HG03196 (cell line): ENCODE measurements around the gene SWSAP1.
"Not testable (repeated sequence)": the region's sequence is repeated elsewhere in the genome, so short reads cannot be mapped to it uniquely, and the experiment has no call there.

Experiments used
- ATAC-seq: cut with Tn5 transposase; IDR thresholded peaks from one replicate; pipeline ENCODE4 v1.9.1; 2021; ENCODE audit not compliant: unreplicated experiment

SWSAP1 gene

DNA sequence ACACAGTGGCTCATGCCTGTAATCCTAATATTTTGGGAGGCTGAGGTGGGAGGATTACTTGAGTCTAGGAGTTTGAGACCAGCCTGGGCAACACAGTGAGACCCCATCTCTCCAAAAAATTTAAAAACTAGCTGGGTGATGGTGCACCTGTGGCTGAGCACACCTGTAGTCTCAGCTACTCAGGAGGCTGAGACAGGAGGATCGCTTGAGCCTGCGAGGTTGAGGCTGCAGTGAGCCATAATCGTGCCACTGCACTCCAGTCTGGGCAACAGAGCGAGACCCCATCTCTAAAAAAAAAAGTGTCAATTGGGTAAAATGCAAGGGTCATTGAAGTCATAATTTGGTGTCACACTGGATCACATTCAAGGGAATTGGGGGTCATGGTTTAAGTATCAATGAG lies 20.4 kb upstream of the SWSAP1 start:
- not testable (repeated sequence) for ATAC-seq

DNA sequence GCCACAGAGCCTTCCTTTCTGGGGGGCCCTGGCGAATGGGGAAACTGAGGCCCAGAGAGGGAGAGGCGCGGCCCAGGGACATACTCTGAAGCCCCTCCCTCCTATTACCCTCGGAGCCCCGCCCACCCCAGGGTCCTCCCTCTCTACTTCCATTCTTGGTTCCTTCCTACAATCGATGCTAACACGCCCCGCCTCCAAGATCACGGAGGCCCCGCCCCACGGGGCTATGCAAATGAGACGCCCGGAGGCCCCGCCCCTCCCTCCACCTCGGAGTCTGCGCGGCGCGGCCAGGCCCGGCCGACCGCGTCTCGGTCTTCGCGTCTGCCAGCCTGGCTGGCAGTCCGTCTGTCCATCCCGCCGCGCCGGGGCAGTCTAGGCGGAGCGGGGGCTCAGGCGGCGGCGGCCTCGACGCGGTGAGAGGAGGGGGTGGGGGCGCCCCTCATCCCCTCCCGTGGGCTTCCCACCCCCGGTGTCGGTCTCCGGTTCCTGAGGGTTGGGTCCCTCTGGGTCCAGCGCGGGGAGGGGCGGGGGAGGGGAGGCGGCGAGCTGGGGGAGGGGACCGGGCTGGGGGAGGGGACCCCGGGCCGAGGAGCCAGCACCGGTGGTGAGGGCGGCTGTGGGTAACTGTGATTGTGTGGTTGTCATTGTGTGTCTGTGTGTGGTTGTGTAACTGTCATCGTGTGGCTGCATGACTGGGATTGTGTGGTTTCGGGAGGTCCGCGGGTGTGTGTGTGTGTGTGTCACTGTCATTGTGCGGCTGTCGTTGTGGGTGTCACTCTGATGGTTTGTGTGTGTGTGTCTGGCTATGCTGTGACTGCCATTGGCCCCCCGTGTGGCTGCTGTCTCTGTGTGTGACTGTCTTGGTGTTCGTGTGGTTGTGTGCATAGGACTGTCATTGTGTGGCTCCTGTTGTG lies 19.0 kb upstream of the SWSAP1 start, which contains the start of gene PLPPR2:
Gene PLPPR2 (plus strand): TSS at position 273 of the 914 bp plus-strand sequence. CDS start 2,242 bp downstream, outside the sequence.
- no peak for ATAC-seq

DNA sequence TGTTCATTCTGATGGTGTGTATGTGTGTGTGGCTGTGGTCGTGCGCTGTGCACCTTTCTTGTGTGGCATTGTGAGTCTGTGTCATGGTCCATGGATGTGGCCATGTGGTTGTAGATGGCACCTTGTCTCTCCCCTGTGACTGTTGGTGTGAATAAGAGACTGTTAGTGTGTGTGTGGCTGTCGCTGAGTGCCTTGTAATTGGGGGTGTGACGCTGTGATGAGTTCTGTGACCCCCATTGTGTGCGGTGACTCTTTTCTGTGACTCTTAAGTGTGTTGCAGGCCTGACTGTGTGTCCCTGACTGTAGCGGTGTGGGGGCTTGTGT lies 18.4 kb upstream of the SWSAP1 start:
- ATAC-seq: no peak

DNA sequence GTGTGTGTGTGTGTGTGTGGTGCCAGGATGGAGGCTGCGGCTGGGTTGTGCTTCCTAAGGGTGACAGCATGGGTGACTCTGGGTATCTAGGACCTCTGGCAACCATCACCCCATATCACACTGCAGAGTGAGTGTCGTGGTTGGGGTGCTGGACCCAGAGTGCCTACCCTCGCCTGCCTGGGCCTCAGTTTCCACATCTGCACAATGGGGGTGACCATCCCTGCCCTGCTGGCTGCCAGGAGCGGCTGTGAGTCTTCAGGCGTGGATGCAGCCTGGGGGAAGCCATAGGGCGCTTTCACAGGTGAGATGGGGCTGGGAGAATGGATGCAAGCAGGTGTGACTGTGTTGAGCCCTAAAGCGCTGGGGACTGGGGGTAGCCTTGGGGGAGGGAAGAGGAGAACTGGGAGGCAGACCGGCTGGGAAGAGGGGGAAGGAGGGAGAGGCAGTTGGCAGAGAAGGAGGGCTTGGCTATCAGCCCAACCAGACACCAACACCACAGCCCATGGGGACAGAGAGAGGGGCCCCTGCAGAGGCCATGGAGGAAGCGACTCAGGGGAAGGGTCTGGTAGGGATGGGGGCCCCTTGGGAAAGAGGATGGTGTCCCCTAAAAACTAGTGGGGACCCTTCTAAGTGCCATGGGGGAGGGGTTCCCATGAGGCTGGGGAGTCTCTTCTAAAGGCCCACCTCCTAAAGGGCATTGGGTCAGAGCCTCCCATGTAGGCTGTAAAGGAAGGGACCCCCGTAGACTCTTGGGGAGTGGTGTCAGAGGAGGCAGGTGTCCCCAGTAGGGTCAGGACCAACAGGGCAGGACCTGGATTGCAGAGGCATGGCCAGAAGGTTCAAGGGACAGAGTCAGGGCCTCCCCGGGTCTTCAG lies 17.6 kb upstream of the SWSAP1 start:
- ATAC-seq: no peak

GRCh38 chr19:11359421-11359820 lies 15.0 kb upstream of the SWSAP1 start:
- no peak for ATAC-seq

- ATAC-seq: no peak
These were observed 13.3 kb upstream of the SWSAP1 start for GRCh38 chr19:11361037-11361770.

DNA sequence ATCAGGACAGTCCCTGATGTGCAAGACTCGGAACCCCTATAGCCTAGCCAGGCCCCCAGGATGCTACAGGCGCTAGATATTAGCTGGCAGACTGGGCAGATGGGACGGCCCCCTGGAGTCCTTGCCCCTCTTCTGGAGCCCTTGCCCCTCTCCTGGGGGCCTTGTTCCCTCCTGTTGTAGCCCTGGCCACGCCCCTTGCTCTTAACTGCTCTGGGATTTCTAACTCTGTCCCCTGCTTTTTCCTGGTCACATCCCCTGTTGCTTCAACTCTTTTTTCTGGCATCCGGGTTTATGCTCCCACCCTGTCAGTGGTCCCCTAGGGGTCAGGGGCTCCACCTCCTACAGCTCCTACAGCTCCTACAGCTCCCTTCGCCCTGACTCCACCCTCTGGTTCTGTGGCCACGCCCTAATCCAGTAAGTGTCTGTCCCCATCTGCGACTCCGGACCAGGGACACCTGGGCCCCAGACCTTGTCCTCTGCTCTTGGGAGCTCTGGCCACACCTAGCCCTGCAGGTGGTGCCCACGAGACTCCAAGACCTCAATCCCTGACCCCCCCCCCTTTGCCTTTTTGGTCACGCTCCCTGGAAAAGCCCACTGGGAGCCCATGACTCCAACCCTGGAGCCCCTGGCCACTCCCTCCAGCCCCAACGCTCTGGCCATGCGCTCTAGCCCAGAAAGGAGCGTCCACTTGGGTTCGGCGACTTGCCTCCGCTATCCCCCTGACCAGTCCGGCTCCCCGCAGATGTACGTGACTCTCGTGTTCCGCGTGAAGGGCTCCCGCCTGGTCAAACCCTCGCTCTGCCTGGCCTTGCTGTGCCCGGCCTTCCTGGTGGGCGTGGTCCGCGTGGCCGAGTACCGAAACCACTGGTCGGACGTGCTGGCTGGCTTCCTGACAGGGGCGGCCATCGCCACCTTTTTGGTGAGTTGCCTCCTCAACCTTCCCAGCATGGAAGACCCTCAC lies 12.4 kb upstream of the SWSAP1 start:
- ATAC-seq: no peak

GRCh38 chr19:11363881-11364280 lies 10.6 kb upstream of the SWSAP1 start:
- ATAC-seq: no peak

DNA sequence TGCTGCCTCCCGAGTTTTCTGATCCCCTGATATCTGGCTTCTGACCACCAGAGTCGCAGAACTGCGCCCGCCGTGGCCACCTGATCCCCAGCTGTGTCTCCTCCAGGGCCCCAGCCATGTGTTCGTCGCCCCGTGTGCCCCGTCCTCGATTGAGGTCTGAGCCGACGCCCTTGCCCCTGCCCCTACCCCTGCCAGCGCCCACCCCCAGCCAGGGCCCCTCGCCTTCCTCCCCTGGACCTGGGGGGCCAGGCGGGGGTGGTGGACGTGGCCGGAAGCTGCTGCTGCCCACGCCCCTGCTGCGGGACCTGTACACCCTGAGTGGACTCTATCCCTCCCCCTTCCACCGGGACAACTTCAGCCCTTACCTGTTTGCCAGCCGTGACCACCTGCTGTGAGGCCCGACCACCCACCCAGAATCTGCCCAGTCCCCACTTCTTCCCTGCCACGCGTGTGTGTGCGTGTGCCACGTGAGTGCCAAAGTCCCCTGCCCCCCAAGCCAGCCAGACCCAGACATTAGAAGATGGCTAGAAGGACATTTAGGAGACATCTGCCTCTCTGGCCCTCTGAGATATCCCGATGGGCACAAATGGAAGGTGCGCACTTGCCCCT lies 10.1 kb upstream of the SWSAP1 start:
- ATAC-seq: no peak

DNA sequence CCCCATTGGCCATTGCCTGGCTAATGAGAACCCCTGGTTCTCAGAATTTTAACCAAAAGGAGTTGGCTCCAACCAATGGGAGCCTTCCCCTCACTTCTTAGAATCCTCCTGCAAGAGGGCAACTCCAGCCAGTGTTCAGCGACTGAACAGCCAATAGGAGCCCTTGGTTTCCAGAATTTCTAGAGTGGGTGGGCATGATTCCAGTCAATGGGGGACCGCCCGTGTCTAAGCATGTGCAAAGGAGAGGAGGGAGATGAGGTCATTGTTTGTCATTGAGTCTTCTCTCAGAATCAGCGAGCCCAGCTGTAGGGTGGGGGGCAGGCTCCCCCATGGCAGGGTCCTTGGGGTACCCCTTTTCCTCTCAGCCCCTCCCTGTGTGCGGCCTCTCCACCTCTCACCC lies 9.5 kb upstream of the SWSAP1 start:
- no peak for ATAC-seq

- ATAC-seq: no peak
These were observed 8.8 kb upstream of the SWSAP1 start for GRCh38 chr19:11365557-11366117.

DNA sequence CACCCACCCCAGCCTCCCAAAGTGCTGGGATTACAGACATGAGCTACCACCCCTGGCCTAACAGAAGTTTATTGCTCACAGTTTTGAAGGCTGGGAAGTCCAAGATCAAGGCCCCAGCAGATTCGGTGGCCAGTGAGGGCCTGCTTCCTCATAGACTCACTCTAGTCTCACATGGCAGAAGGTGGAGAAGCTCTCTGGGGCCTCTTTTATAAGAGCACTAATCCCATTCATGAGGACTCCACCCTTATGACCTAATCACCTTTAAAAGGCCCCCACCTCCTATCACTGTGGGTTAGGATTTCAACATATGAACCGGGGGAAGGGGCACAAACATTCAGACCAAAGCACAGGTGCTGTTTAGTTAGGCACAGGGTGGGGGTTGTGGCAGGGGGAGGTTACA lies 6.9 kb upstream of the SWSAP1 start:
- no peak for ATAC-seq

DNA sequence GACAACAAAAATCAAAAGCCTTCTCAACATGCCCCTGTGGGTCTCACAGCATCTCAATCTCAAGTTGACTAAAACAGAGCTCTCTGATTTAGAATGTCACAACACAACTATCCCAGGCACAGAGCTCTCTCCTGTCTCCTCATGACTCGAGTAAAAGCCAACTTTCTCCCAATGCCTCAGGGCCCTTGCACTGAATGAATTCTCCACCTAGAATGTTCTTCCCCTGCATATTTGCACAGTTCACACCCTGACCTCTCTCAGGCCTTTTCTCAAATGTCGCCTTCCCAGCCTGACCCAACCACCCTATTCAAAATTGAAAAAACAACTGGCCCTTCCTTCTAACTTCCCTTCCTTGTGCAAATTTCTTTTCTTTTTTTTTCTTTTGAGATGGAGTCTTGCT lies 3.7 kb upstream of the SWSAP1 start:
- no peak for ATAC-seq

GRCh38 chr19:11373166-11373884 lies 1.1 kb upstream of the SWSAP1 start:
- no peak for ATAC-seq

GRCh38 chr19:11373885-11374432 lies 507 bp upstream of the SWSAP1 start:
- no peak for ATAC-seq

DNA sequence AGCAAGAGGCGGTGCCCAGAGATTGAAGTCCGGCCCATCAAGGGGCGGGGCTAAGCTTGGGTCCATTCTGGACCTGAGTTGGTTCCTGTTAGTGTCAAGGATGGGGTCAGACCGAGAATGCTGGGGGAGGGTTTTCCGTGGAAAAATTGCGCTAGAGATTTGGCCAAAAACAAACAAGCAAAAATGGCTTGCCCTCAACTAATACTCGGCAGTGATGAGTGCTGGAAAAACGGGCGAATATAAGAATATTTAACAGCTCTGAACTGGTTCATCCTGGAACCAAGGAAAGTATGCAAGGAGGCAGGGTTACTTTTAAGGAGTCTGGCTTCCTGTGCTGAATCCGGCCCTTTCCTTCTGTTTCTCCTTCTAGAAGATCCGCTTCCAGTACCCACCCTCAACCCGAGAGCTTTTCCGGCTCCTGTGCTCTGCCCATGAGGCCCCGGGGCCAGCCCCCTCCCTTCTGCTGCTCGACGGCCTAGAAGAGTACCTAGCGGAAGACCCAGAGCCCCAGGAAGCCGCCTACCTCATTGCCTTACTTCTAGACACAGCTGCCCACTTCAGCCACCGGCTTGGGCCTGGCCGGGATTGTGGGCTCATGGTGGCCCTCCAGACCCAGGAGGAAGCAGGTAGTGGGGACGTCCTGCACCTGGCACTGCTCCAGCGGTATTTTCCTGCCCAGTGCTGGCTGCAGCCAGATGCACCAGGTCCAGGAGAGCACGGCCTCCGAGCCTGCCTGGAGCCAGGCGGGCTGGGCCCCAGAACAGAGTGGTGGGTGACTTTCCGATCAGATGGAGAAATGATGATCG lies 880 bp downstream of the SWSAP1 start:
- ATAC-seq: peak; percentile 26

- ATAC-seq: no peak
These were observed 2.8 kb downstream of the SWSAP1 start for GRCh38 chr19:11377237-11377636.

DNA sequence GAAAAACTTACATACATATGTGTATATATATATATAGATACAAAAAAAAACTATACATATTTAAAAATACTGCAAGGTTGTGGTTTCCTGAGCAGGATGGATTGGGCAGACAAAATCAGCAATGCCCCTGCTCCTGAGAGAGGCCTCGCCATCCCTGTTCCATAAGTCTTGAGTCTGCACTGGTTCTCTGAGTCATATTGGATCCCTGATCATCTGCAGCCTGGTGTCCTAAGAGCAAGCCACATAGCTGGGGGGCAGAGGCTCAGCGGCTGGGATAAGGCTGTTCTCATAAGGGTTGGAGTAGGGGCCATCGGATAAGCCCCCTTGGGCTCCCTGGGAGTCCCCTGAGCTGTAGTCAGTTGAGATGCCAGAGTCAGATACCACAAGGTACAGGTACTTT lies 3.3 kb downstream of the SWSAP1 start:
- ATAC-seq: no peak
